Erythroblast (primary cell): ENCODE results near the gene ASPHD2.

Experiments
- GATA1 ChIP-seq: IDR thresholded peaks from 2 replicates; pipeline ENCODE4 v1.6.1; 2011; ENCODE audit warnings: low read depth, mild to moderate bottlenecking, control low read depth, low read length, moderate library complexity
- POLR2A ChIP-seq: IDR thresholded peaks from 2 replicates; pipeline ENCODE4 v1.6.1; 2011; ENCODE audit warnings: mild to moderate bottlenecking, low read length

DNA sequence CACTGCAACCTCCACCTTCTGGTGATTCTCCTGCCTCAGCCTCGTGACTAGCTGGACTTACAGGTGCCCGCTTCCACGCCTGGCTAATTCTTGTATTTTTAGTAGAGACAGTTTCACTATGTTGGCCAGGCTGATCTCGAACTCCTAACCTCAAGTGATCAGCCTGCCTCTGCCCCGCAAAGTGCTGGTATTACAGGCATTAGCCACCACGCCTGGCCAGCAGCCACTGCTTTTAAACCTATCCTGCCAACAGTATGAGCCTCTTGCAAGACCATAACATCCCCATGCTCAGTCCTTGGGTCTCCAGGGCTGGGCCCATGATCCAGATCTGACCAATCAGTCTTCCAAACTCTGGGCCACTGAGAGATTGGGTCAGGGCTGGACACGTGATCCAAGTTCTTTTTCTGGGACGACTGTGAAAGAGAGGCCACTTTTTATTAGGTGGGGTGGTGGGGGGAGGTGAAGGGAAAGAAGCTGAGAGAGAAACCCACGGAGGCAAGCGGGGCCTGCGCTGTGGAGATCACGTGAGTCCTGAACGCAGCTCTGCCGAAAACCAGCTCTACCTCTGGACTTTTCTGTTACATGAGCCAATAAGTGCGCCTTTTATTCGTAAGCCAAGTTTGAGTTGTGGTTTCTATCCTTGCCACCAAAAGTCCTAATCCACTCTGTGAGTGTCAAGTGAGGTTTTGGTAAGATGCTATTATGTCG is 17.9 kb downstream of the ASPHD2 start:
- TF ChIP-seq POLR2A (no peak), GATA1 (no peak)
